ENCODE data around the gene TMX1. TPM values are rescaled to one million over a fixed set of nuclear protein-coding genes. Genes with fewer than 3 reads are reported as not detected.
A peak's percentile ranks its signal among the peaks of the same experiment; 100 is the strongest.

TMX1 gene
- total RNA-seq, 1 donor from 2014 or later: 27.3 TPM

- intact Hi-C loops (cut with DNase I): no loop called here
- DNase-seq (ENCODE audit: low spot score) (no peak), ATAC-seq (no peak)
Observed at GRCh38 chr14:51240804-51241380, 845 bp downstream of the TMX1 start.

- DNase-seq (ENCODE audit: low spot score): no peak
- ATAC-seq: no peak
- intact Hi-C loops (cut with DNase I): no loop called here
Observed at GRCh38 chr14:51242545-51243490, 2.8 kb downstream of the TMX1 start.

- ATAC-seq (no peak), DNase-seq (ENCODE audit: low spot score) (no peak)
- intact Hi-C loops (cut with DNase I): no loop called here
Observed at GRCh38 chr14:51244591-51244990, 4.5 kb downstream of the TMX1 start.

- no peak for DNase-seq (ENCODE audit: low spot score)
- intact Hi-C loops (cut with DNase I): no loop called here
- no peak for ATAC-seq
Observed at GRCh38 chr14:51246032-51246431, 6.0 kb downstream of the TMX1 start.

- DNase-seq (ENCODE audit: low spot score) (no peak), ATAC-seq (peak; percentile 51)
- intact Hi-C loops (cut with DNase I): no loop called here
Observed at GRCh38 chr14:51248016-51248987, 8.3 kb downstream of the TMX1 start.

- no peak for ATAC-seq
- intact Hi-C loops (cut with DNase I): no loop called here
Observed at GRCh38 chr14:51251486-51251885, 11.4 kb downstream of the TMX1 start.

GRCh38 chr14:51253880-51254279, 13.8 kb downstream of the TMX1 start:
- intact Hi-C loops (cut with DNase I): no loop called here
- ATAC-seq: no peak

More at GRCh38 chr14:51251486-51251885, 11.4 kb downstream of the TMX1 start:
- no peak for DNase-seq (ENCODE audit: low spot score)

GRCh38 chr14:51258280-51258679, 18.2 kb downstream of the TMX1 start:
- no peak for ATAC-seq
- intact Hi-C loops (cut with DNase I): no loop called here
- DNase-seq (ENCODE audit: low spot score): no peak

More at GRCh38 chr14:51253880-51254279, 13.8 kb downstream of the TMX1 start:
- DNase-seq (ENCODE audit: low spot score): no peak

- ATAC-seq (no peak), DNase-seq (ENCODE audit: low spot score) (no peak)
- intact Hi-C loops (cut with DNase I): no loop called here
Observed at GRCh38 chr14:51258788-51259187, 18.7 kb downstream of the TMX1 start.

GRCh38 chr14:51260225-51260624, 20.2 kb downstream of the TMX1 start:
- ATAC-seq (no peak), DNase-seq (ENCODE audit: low spot score) (no peak)
- intact Hi-C loops (cut with DNase I): no loop called here

GRCh38 chr14:51261151-51261550, 21.1 kb downstream of the TMX1 start:
- DNase-seq (ENCODE audit: low spot score): no peak
- intact Hi-C loops (cut with DNase I): no loop called here
- ATAC-seq: no peak

GRCh38 chr14:51262868-51263267, 22.8 kb downstream of the TMX1 start:
- ATAC-seq (no peak), DNase-seq (ENCODE audit: low spot score) (no peak)
- intact Hi-C loops (cut with DNase I): no loop called here

- DNase-seq (ENCODE audit: low spot score): no peak
- intact Hi-C loops (cut with DNase I): no loop called here
- ATAC-seq: no peak
Observed at GRCh38 chr14:51269634-51270033, 29.6 kb downstream of the TMX1 start.

GRCh38 chr14:51276605-51277004, 36.6 kb downstream of the TMX1 start:
- intact Hi-C loops (cut with DNase I): no loop called here

GRCh38 chr14:51277753-51278415, 37.8 kb downstream of the TMX1 start:
- DNase-seq (ENCODE audit: low spot score) (no peak), ATAC-seq (peak; percentile 91)
- intact Hi-C loops (cut with DNase I): no loop called here

More at GRCh38 chr14:51276605-51277004, 36.6 kb downstream of the TMX1 start:
- DNase-seq (ENCODE audit: low spot score): no peak
- no peak for ATAC-seq

- intact Hi-C loops (cut with DNase I): loop anchor here (10.0 kb wide), 1 partner anchor 492 kb away; no protein-coding TSS in a partner anchor
- ATAC-seq: no peak
- DNase-seq (ENCODE audit: low spot score): no peak
Observed at GRCh38 chr14:51282517-51282916, 42.5 kb downstream of the TMX1 start.

- DNase-seq (ENCODE audit: low spot score) (no peak), ATAC-seq (peak; percentile 93)
- intact Hi-C loops (cut with DNase I): loop anchor here (10.0 kb wide), 1 partner anchor 491 kb away; no protein-coding TSS in a partner anchor
Observed at GRCh38 chr14:51283402-51284085, 43.5 kb downstream of the TMX1 start.

GRCh38 chr14:51284241-51284640, 44.2 kb downstream of the TMX1 start:
- ATAC-seq: peak; percentile 14
- intact Hi-C loops (cut with DNase I): loop anchor here (10.0 kb wide), 1 partner anchor 491 kb away; no protein-coding TSS in a partner anchor
- no peak for DNase-seq (ENCODE audit: low spot score)

All from sciatic nerve (tissue), 2 donors.